ENCODE measurements around the gene FNDC1.

FNDC1 gene

DNA sequence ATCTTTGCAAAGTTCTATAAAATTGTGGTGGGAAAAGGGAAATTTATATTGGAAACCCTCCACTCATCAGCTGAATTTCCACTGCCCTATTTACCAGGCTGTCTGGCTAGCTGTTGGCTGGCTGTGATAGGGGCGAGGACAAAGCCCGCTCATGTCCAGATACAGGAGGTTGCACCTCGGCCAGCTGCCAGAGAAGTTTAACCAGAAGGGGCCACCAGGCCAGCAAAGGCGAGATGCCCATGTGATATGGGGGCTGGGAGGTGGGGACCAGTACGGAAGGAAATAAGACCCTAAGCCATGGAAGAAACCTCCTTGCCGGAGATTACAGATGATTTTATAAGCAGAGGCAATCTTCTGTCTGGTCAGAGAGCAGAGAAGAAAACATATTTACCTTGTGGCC is 143.8 kb downstream of the FNDC1 start:
- FAIRE-seq = no peak

DNA sequence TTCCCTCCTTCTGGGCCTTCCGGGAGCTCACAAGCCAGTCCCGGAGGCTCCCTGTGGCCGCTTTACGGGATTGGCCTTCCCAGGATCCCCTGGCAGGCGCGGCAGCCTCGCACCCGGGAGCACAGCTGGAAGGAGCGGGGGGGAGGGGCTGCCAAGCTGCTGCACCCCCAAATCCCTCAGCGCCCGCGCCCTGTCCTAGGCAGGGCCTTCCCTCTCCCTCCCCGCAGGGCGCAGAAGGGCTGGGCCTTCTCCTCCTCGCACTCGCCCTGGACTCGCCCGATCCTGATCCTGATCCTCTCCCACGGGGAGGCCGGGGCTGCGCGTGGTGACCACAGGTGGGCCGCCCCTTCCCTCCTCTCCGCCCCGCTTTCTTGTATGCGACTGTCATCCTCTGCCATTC is 146.4 kb downstream of the FNDC1 start:
- no peak for FAIRE-seq

DNA sequence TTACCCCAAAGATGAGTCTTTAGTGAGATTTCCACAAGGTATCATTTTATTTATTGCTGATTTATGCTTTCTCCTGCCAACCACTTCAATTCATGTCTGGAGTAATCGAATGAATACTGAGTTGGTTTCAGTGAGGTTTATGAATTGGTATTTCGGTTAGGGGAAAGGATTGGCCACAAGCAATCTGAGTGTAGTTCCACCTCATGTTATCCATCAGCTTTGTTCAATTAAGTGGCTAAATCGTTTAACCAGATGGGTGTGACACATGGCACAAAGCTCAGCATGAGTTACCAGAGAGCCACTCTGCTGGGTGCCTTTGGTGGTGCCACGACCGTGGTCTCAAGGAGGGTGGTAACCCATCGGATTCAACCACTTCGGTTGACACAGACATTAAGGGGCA is 148.2 kb downstream of the FNDC1 start:
- no peak for FAIRE-seq

DNA sequence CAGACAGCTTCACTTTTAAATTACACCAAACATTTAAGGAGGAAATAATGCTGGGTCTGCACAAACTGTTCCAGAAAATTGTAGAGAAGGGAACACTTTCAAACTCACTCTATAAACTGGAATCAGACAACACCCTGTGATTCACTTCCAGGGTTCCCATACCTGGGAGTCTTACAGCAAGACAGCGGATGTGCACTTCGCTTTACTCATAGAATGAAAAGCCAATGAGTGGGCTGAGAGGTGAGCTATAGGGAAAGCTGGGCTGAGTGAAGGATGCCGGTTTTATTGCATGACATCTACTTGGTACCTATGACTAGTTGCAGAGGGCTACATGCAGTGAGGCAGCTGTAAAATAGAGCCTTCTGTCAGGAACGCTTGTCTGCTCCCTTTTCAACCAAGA is 152.1 kb downstream of the FNDC1 start:
- FAIRE-seq = no peak
